Left renal pelvis (tissue), 4 donors: ENCODE measurements around the gene SSUH2. TPM values are rescaled to one million over a fixed set of nuclear protein-coding genes. Genes with fewer than 3 reads are reported as not detected.
"Not testable (repeated sequence)": the region's sequence is repeated elsewhere in the genome, so short reads cannot be mapped to it uniquely, and the experiment has no call there.

Experiments
- DNase-seq, 4 donors: peaks; one replicate each; pipeline ENCODE4 v3.0.0-alpha.2; 2013; ENCODE audit warnings: low read depth in 4 of 4, low spot score in 3 of 4
- polyA plus RNA-seq, 4 donors: library from polyadenylated mRNA; unstranded; fragments of 120-200 nt; gene quantifications; one replicate each; pipeline ENCODE4 v1.2.1, GENCODE V29; 2013; ENCODE audit not compliant: insufficient read length in 4 of 4

SSUH2 gene
- polyA plus RNA-seq, 4 donors = 2.0 to 5.7 (median 4.2) TPM

DNA sequence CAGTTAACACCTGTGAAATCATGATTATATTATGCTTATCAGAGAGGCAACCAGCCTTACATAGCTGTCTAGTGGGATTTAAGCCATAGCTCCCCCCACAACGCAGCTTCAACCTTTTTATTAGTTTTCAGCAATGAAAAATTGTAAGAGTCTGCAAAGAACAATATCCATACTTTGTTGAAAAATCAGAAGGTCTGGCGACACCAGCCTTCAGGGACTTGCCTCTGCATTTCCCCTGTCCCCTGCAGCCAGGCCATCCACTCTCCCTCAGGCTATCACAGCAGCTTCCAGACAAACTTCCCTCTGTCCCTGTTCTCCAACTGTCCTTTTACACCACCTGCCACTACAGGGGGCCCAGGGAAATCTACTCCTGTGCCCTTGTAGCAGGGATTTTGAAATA lies 59.9 kb downstream of the SSUH2 start:
- no peak for DNase-seq

DNA sequence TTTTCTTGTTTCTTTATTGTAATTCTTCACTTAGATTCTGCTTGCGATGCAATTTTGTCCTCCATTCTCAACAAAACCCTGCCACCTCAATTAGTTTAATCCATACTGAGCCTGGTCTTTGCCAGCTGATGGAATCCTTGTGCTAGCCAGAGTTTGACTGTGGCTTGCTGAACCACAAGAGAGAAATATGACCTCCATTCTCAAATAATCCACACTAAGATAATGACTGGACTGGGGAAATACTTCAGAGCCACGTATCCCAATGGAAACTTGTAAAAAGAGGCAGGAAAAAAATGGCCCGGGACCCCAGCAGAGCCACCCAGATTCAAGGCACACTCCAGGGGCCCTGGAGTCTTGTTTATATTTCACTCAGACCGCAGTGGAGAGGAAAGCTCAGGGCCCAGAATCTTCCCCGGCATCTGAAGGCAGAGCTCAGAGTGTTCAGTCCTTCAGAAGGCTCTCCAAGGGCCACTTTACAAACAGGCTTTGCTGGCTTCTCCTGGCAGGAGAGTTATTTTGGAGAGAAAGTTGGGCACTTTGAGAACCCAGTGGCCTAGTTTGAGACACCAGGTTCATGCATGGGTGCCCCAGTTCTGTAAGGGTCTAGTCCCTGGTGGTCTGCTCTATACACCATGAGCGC lies 62.7 kb downstream of the SSUH2 start:
- no peak for DNase-seq

DNA sequence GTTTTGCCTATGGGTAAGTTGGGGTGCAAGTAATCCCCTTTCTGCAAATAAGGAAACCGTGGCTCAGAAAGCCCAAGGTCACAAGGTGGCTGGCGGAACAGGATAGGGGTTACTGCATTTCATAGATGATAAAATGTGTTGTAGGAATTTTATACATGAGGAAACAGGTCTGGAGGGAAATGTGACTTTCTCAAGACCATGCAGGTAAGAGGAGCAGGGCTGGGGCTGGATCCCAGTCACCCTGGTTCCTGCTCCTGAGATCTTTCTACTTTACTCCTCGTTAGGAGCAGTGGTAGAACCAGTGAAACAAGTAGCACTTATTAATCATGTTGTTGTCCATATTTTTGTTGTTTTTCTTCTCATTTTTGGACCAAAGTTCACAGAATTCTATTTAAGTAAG lies 63.2 kb downstream of the SSUH2 start:
- DNase-seq = no peak

DNA sequence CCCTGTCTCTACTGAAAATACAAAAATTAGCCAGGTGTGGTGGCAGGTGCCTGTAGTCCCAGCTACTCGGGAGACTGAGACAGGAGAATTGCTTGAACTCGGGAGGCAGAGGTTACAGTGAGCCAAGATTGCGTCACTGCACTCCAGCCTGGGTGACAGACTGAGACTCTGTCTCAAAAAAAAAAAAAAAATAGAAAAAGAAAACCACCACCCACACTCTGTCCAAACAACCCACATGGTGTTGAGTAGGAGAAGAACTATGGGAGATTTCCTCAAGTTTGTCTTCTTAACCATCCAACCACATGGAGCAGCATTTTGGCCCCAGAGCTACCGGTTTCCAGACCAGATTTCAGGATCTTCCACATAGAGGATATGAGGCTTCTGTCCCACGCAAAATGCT lies 64.2 kb downstream of the SSUH2 start:
- DNase-seq = not testable (repeated sequence)

DNA sequence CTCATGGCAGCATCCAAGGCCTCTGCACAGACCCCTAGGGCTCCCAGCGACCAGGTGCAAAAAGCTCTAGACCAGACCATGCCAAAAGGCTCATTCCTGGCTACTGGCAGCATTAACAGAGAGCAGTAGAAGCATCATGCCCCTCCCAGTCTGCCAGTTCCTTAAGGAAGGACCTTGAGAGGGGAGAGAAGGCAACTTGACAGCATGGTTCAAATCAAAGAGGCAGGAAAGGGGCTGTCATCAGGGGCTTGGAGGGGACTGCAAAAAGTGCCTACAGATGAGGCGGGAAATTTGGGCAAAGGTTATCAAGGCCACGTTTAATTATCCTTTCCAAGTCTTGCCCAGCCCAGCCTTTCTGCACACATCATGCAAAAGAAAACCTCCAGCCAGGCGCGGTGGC lies 64.7 kb downstream of the SSUH2 start:
- DNase-seq = no peak

DNA sequence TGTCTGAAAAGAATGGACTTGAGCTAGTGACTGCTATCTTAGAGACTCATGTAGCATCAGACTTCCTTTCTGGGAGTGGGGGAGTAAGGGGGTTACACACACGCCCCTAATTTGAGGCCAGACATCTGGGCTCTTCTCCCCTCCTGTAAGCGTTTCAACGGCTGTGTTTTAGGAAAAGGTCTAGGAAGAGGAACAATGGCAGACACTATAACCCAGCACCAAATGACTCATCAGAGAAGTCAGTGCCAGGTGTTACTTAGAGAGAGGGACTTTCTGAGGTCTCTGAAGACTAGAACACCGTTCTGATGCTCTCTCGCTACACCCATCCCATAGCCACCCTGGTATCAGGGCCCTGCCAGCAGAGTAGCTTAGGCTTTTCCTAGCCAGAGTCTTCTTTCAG lies 65.5 kb downstream of the SSUH2 start:
- no peak for DNase-seq

DNA sequence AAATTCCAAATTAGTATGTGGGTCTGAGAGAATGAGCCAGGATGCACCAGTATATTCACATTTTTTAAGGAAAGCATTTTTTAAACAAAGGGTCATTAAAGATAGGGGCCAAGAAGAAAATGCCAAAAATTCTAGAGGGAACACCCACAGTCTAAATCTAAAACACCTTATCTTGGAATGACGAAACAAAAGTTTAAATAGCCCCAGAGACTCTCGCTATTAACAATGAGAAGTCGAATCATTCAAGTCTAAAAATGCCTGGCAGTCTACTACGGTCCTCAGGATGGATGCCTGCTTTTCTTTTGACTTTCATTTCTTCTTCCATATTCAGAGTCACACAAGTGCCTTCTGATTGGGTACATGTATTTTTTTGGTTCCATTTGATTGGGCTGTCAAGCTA lies 66.3 kb downstream of the SSUH2 start:
- DNase-seq = no peak

DNA sequence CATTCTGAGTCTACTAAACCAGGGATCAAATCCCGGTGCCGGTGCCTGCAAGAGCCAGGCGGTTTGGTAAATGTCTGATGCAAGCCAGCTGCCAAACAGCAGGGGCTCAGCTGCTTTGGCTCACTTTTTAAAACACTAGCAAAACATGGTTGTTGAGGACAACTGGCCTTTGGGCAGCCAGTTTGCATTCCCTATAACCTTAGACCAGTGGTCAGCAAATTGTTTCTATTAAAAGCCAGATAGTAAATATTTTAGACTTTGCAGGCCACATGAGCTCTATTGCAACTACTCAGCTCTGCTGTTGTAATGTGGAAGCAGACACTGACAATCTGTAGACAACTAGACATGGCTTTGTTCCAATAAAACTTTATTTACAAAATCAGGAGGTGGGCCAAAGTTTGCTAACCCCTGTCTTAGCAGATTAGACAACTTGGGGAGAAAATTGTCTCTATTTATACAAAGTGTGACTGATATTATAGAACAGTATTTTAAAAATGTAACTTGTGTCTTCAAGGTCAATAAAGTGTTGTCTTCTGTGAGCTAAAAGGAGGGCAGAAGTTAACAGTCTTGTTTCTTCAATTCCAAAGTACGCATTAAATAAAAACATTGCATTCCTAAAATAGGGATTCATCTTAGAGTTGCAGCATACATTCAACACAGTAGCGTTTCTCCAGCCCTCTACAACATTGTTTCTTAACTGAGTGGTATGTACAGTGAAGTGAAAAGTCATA lies 67.6 kb downstream of the SSUH2 start:
- no peak for DNase-seq

DNA sequence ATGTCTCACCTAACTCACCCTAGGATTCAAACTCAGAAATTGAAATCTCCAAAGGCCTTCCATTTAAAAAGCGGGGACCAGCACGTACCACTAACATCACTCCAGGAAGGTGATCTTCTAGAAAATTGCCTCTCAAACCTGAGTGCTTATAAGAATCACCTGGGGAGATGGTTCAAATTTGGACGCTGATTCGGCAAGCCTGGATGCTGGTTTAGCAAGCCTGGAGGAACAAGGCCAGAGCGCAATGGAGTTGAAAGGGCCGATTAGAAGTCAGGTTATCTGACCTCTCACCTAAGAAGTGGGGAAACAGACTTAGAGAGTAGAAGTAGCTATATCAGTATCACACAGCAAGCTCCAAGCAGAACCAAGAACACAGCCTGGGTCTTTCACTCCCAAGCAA lies 68.2 kb downstream of the SSUH2 start:
- no peak for DNase-seq

DNA sequence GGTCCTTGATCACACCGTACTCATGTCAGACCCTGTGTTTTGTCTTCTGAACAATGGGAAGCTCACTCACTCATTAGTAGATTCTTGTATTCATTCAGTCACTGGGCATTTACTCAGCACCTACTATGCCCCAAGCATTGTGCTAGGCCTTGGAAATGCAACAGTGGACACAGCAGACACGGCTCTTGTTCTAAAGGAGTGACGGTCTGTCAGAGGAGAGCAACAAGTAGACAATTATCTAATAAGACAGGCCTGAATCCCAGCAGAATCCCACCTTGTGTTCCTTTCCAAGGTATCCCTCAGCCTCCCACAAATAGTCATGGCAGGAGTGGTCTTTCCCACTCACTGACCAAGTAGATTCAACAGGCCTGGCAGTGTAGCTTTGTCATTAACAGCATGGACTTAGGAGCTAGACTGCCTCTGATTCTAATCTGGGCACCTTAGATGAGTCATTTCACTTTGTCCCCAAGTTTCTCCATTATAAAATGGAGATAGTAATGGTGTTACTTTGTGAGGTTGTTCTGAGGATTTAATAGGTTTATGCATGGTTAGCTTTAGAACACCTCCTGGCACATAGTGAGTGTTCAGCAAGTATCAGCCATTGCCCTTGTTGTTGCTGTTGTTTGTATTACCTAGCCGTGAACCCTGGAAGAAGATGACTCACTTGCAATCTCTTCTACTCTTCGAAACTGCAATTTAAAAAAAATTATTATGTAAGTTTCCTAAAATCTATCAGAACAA lies 69.1 kb downstream of the SSUH2 start:
- DNase-seq = no peak

DNA sequence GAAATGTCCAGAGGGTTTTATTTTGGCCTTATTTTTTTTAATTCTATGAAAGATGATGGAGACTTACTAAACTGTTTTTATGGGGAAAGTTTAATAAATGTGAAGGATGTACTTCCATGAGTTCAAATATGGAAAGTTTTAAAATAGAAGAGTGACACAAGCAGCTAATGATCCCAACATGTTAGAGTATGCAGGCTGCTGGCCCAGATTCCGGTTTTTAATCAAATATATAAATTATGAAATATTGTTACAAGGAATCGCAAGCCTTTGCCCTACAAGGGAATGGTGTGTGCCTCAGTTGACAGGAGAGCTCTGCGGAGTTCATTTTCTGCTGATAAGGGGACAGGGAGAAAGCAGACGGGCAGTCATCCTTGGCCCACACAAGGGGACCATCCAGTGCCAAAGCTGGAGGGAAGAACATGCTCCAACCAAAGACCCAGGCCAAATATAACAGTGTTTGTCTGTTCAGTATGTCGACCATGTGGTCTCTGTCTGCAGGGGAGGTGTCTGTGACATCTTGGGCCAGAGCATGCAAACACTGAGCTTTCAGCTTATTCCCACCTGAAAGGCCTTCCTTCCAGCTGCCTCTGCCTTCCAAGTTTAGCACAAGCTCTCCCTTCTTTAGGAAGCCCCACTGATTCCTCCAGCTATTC lies 69.8 kb downstream of the SSUH2 start:
- no peak for DNase-seq

DNA sequence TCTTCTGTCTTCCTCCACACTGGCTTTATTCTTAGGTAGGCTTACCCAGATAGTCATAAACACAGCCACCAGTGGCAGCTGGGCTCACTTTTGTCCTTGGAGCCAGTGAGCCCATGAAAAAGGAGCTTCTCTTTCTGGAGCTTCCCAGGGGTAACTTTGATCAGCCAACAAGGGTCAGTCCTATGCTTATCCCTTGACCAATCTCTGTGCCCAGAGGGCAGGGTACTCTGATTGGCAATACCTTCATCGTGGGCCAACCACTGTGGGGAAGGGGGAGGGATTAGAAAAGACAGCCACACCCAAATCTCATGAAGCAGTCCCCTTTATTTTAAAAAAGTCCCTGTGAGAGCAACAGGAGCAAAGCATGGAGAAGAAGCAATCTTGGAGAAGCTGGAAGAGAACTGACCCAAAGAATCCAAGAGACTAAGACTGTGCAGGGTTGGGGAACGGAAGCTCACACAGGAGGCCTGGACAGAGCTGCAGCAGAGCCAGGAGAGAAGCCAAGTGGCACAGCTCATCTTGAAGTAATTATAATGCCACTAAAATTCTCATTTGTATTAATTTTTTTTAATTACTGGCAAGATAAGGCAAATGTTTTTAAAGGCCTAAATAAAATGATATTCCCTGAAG lies 70.4 kb downstream of the SSUH2 start:
- no peak for DNase-seq

DNA sequence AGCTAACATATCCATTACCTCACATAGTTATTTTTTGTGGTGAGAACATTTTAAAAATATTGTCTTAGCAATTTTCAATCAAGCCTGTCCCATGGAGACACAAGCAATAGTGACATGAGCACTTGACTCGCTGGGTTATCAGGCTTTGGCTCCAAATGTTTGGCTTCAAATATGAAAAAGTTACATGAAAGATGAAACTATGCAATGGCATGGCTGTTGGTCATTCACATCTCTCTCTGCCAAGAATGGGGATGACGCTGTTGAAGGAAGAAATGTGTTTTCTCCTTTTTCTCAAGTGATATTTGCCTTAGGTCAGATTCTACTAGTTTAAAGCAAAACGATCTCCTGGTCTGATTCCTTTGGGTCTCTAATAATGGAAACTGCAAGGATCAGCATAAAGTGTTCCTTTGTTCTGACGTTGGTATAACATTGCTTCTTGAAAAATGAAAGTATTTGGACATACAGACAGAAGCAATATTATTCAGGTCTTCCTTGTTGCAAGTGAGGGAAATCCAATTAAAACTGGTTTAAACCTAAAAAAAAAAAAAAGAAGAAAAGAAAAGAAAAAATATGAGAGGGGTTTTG lies 71.2 kb downstream of the SSUH2 start:
- DNase-seq = no peak

DNA sequence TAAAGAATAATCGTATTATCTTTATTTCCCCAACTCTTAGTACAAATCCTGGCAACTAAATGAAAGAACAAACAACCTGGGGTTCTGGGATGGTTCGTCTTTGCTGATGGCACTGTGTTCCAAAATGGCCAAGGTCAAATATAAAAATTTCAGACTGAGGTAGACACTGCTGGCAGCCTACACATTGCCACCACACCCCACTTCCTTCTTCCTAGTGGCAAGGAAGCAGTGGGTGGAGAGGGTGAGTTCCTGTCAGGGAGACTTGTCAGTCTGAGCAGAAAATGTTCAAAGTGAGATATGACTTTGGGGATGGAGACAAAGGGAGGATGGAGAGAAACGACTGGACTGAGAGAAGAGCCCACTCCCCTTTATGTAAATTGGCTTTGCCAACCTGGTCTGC lies 73.3 kb downstream of the SSUH2 start:
- DNase-seq = no peak

Other genes starting within 250 kb of the SSUH2 start
- gene LMCD1, start 143.0 kb downstream of the SSUH2 start, polyA plus RNA-seq = 10 to 100 TPM; 28.0 to 30.0 (median 29.4) TPM
- gene CAV3, start 89.0 kb upstream of the SSUH2 start, polyA plus RNA-seq = under 1 TPM in 3 of 4 donors, not detected in 1; 0.42 to 0.99 (median 0.56) TPM
- 1 to 10 TPM in 1 of 4 donors, under 1 TPM in 3; 0.86 to 1.7 (median 0.94) TPM for gene OXTR, start 124.8 kb upstream of the SSUH2 start, polyA plus RNA-seq